GM15510 (cell line): Measurements from ENCODE around the gene PLCB1.

Experiments used
- POLR2A ChIP-seq: IDR thresholded peaks from 3 replicates; pipeline ENCODE4 v1.6.1; 2011; ENCODE audit warnings: borderline replicate concordance; ENCODE audit not compliant: insufficient read length; ENCODE audit errors: extremely low read depth

The PLCB1 gene

DNA sequence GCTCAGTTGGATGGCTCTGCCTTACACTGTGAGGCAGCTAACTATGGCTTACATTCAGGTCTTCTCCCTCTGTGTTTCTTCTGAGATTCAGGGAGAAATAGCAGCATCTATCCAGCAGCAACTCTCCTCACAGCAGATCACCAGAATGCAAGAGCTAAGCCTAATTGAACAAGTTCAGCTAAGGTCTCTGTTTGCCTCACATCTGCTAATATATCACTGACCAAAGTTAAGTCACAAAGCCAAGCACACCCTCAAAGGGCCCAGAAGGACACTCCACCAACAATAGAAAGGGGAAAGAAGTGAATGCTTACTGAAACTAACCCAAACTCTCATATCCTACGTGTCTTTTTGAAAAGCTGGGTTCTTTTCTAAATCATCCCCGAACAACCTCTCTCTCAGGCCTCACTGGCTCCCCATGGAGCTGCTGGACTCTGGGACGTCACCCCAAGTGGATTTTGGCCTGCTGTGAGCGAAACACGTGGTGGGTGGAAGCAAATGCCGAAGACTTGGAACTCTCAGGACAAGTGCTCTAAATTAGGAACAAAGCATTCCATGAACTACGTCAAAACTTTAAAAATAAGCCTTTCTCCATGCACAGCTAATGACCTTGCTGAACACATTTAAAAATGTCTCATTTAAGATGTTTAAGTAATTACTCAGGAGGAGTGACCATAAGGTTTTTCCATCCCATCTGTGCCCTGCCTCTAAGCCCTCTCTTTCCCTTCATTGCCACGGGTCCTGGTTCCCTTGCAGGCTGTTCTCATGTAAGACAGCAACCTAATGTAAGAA, 769.4 kb downstream of the PLCB1 start:
- no peak for TF ChIP-seq POLR2A

DNA sequence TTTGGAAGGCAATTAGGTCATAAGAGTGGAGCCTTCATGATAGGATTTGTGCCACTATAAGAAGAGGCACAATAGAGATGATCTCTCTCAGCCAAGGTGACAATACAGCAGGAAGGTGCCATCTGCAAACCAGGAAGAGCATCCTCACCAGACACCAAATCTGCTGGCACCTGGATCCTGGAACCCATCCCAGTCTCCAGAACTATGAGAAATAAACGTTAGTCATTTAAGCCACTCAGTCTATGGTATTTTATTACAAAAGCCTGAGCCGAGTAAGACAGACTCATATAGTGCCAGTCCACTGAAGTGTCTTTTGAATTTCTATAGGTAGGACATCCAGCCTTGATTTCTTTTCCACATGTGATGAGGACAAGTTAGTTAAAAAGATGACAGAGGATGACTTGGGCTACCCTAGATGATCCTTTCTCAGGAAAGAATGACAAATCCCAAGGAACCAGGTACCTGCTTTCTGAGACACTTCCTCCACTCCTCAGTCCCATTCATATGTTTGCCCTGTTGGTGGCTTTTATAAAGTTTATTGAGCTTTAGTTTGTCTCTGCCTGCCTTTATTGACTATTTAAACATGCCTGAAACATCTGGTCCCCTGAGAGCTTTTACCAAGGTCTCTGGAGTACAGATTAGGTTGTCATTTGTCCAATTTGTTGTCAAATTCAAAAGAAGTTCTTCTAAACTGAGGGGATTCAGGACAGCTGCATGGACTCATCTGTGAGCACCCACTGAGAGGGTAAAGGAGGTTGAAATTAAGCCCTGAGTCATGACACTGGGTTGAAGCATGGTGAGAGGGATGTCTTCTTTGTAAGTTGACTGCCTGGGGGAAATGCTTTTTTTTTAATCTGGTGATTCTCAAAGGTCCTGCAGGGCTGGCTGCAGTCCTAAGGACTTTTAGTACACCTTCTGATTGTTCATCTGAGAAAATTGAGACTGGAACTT, 771.9 kb downstream of the PLCB1 start:
- no peak for TF ChIP-seq POLR2A

DNA sequence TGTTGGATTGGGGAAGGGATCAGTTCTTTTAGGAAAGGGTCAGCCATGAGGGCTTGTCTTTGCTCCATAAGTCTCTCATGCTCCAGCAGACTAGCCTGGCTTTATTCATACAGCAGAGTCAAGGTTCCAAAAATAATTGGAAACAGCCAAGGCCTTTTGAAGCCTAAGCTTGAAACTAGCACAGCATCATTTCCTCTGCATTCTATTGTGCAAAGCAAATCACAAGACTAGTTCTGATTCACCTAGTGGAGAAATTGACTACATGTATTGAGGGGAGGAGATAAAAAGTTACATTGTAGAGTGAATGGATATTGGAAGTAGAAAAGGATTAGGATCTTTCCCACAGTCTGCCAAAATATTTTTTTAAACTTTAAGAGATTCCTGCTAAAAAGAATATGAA, 777.5 kb downstream of the PLCB1 start:
- TF ChIP-seq POLR2A: no peak

DNA sequence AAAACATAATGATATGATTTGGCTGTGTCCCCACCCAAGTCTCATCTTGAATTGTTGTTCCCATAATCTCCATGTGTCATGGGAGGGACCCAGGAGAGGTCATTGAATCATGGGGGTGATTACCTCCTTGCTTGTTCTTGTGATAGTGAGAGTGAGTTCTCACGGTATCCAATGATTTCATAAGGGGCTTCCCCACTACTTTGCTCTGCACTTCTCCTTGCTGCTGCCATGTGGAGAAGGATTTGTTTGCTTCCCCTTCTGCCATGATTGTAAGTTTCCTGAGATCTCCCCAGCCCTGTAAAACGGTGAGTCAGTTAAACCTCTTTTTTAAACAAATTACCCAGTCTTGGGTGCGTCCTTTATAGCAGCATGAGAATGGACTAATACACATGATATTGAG, 780.0 kb downstream of the PLCB1 start:
- no peak for TF ChIP-seq POLR2A

DNA sequence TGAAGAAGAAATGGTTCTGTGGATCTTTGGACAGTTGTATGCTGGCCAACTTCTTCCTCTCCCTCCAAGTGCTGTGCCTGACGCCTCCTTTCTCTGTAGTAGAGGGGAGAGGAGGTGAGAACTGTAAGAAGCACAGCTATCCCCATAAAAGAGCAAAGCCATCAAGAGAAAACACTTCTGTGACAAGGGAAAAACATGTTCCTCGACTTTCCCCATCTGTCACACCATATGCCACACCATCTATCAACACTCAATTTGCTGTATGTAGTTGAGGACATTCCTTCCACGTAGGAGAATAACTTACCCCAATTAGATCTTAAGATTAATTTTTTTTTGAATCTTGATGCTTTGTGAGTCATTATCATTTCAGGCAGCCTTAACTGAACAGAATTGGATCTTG, 780.7 kb downstream of the PLCB1 start:
- TF ChIP-seq POLR2A: no peak

DNA sequence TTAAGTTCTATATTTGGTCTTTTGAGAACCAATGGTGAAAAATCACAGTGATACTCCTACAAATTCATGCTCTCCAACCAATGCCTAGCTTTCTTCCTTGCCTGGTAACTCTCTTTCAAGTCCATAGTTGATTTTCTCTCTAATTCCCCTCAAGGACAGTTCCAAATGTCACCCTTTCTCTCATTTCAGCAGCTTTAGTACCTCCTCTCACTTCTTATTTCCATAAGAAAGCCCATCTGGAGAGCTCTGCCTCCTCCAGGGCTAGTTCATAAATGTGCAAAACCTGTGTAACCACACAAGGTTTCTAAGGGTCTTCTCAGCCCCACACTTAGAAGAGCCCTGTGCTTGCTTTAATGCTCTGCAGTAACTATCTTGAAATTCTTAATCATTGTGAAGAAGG, 781.4 kb downstream of the PLCB1 start:
- TF ChIP-seq POLR2A: no peak

DNA sequence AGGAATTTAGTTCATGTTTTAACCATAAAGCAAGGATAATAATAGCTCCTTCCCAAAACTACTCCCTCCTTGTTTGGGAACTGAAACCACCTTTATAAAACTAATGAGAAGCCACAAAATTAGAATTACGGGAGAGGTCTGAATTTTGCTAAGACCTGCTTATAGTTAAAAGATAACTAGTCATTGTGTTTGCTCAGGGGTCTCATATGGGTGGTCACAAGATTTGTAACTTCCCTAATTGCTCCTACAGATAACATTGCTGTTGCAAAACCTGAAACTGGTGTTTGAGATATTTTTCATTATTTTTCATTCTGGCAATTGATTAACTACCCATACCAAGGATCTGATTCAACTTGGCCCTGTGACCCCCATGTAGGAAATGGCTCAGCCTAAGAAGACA, 782.4 kb downstream of the PLCB1 start:
- no peak for TF ChIP-seq POLR2A

GRCh38 chr20:8917084-8917483, 785.0 kb downstream of the PLCB1 start:
- TF ChIP-seq POLR2A: no peak

- no peak for TF ChIP-seq POLR2A
Observed at GRCh38 chr20:8918145-8918544, 786.1 kb downstream of the PLCB1 start.

- no peak for TF ChIP-seq POLR2A
Observed at GRCh38 chr20:8924539-8924938, 792.5 kb downstream of the PLCB1 start.

- TF ChIP-seq POLR2A: no peak
Observed at GRCh38 chr20:8930726-8931125, 798.7 kb downstream of the PLCB1 start.

GRCh38 chr20:8932192-8933165, 800.4 kb downstream of the PLCB1 start:
- TF ChIP-seq POLR2A: no peak

DNA sequence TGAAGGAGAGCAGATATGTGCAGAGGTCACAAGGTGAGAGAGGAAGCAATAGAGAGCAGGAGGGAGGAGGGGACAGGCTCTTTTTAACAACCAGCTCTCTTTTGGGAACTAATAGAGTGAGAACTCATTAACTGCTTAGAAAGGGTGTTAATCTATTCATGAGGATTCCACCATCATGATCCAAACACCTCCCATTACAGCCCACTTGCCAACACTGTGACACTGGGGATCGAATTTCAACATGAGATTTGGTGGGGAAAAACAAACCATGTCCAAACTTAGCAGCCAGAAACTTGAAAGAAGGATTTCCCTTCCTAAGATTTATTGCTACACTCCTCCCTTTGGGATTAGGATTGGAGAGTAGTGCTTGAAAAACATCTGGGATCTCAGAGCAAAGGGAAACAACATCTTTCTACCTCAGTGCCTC, 801.3 kb downstream of the PLCB1 start:
- no peak for TF ChIP-seq POLR2A

DNA sequence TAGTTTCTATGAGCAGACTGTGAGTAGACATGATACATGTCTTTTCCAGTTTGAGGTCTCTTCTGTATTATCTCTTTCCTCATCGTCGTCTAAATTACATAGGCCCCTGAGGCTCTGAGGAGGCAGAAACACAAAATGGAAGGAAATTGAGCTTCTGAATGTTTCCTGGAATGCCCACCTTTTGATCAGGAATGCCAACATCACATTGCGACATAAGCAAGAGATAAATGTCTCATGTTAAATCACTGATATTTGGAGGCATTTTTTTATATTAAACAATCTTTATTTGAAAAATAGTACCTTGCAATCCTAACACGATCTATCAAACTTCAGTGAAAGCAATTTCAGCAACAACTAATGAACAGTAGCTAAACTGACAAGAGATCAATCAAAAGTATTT, 802.3 kb downstream of the PLCB1 start:
- no peak for TF ChIP-seq POLR2A
